ENCODE data around the gene GTSE1. TPM values are rescaled to one million over a fixed set of nuclear protein-coding genes. Genes with fewer than 3 reads are reported as not detected.

The GTSE1 gene
- total RNA-seq, 1 donor from 2014 or later = 0.26 TPM

DNA sequence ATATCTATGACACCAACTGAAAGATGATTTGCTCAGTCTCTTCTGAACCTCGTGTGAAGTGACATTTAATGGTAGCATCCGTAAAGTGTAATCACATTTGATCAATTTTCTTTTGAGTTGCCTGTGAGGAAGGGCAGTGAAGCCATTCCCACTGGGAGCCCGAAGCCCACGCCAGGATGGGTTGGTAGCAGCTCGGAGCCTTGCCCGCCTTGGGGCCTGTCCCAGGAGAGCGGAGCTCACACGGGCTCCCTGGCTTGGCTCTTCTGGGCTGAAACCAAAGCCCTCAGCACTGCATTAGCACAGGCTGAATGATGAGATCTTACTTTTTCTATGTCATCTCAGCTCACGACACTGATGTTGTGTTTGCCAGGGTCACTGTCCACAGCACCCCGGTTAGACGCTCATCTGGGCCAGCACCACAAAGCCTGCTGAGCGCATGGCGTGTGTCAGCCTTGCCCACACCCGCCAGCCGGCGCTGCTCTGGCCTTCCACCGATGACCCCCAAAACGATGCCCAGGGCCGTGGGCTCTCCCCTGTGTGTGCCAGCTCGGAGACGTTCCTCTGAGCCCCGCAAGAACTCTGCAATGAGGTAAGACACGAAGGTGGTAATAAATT lies 29.5 kb downstream of the GTSE1 start:
- no peak for FAIRE-seq
- Histone ChIP-seq H3K36me3 (ENCODE audit: control insufficient read depth, insufficient read depth, low read length) (peaks cover 6% of the 10 kb centered on the region), H3K27me3 (ENCODE audit: control insufficient read depth, insufficient read depth, low read length) (no peaks in the 10 kb centered on the region), H3K4me3 (ENCODE audit: low read depth, low read length) (no peak overlapping the region)
- no peak for TF ChIP-seq CTCF (IDR thresholded peaks at IDR 0.05; ENCODE audit: insufficient read depth, low read length, severe bottlenecking)
- no peak for DNase-seq (ENCODE audit: low read depth)

- FAIRE-seq (no peak), DNase-seq (ENCODE audit: low read depth) (no peak)
- H3K27me3 ChIP-seq (ENCODE audit: control insufficient read depth, insufficient read depth, low read length) = no peaks in the 10 kb centered on the region
- TF ChIP-seq CTCF (IDR thresholded peaks at IDR 0.05; ENCODE audit: insufficient read depth, low read length, severe bottlenecking) = no peak
- peaks cover 5% of the 10 kb centered on the region for H3K36me3 ChIP-seq (ENCODE audit: control insufficient read depth, insufficient read depth, low read length)
- H3K4me3 ChIP-seq (ENCODE audit: low read depth, low read length) = no peak overlapping the region
Observed at GRCh38 chr22:46327691-46328465, 31.2 kb downstream of the GTSE1 start.

DNA sequence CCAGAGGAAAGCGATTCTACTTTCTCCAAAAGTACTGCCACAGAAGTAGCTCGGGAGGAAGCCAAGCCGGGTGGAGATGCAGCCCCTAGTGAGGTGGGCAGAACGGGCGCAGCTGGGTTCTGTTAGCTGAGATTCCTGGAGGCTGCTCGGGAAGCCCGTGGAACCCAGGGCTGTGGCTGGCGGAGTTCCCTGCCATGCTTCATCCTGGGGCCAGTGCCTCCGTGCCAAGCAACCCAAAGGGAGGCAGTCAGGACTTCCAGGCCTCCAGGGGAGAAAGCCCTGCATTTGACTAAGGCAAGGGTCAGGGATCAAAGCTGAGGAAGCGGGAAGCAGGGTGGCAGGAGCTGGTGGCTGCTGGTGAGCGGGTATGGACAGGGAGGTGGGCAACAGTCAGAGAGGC lies 32.1 kb downstream of the GTSE1 start:
- no peak for FAIRE-seq

GRCh38 chr22:46329616-46330015 lies 32.9 kb downstream of the GTSE1 start:
- DNase-seq (ENCODE audit: low read depth) (no peak), FAIRE-seq (no peak)
- Histone ChIP-seq H3K27me3 (ENCODE audit: control insufficient read depth, insufficient read depth, low read length) (no peaks in the 10 kb centered on the region), H3K4me3 (ENCODE audit: low read depth, low read length) (no peak overlapping the region), H3K36me3 (ENCODE audit: control insufficient read depth, insufficient read depth, low read length) (peaks cover 5% of the 10 kb centered on the region)
- no peak for TF ChIP-seq CTCF (IDR thresholded peaks at IDR 0.05; ENCODE audit: insufficient read depth, low read length, severe bottlenecking)

More for the DNA sequence above, 32.1 kb downstream of the GTSE1 start:
- Histone ChIP-seq H3K27me3 (ENCODE audit: control insufficient read depth, insufficient read depth, low read length) (no peaks in the 10 kb centered on the region), H3K4me3 (ENCODE audit: low read depth, low read length) (no peak overlapping the region), H3K36me3 (ENCODE audit: control insufficient read depth, insufficient read depth, low read length) (peaks cover 5% of the 10 kb centered on the region)
- no peak for DNase-seq (ENCODE audit: low read depth)
- no peak for TF ChIP-seq CTCF (IDR thresholded peaks at IDR 0.05; ENCODE audit: insufficient read depth, low read length, severe bottlenecking)

GRCh38 chr22:46330426-46330825 lies 33.8 kb downstream of the GTSE1 start:
- Histone ChIP-seq H3K27me3 (ENCODE audit: control insufficient read depth, insufficient read depth, low read length) (no peaks in the 10 kb centered on the region), H3K4me3 (ENCODE audit: low read depth, low read length) (no peak overlapping the region), H3K36me3 (ENCODE audit: control insufficient read depth, insufficient read depth, low read length) (peaks cover 5% of the 10 kb centered on the region)
- no peak for TF ChIP-seq CTCF (IDR thresholded peaks at IDR 0.05; ENCODE audit: insufficient read depth, low read length, severe bottlenecking)
- DNase-seq (ENCODE audit: low read depth) = no peak
- no peak for FAIRE-seq
